CD4-positive, alpha-beta memory T cell (primary cell): Measurements from ENCODE around the gene CDC42BPB. TPM values are rescaled to one million over a fixed set of nuclear protein-coding genes. Genes with fewer than 3 reads are reported as not detected.

Source experiments
- CTCF ChIA-PET: fragments of 350-600 bp; sonication (Branson Sonifier 250); formaldehyde crosslinking; loops from one replicate; lab custom pipeline; 2021; ENCODE audit warnings: inconsistent platforms; ENCODE audit not compliant: partially characterized antibody; lab: Charles Lee
- POLR2A ChIA-PET: fragments of 350-600 bp; sonication (Branson Sonifier 250); formaldehyde crosslinking; loops from one replicate; lab custom pipeline; 2021; ENCODE audit not compliant: partially characterized antibody; lab: Charles Lee
- DNase-seq, 5 donors: peaks; one replicate each; pipeline versions ENCODE4 v3.0.0 to v3.0.0-alpha.2; 2020 to 2022; ENCODE audit warnings: mixed read lengths in 1 of 5
- H3K27ac ChIP-seq: one replicate; pipeline ENCODE4 v1.7.0; 2013; ENCODE audit warnings: low read depth, low read length
- H3K27me3 ChIP-seq: 2 replicates; pipeline ENCODE4 v1.7.0; 2013; ENCODE audit warnings: mild to moderate bottlenecking, low read length, moderate library complexity; ENCODE audit not compliant: insufficient read depth
- H3K36me3 ChIP-seq: 2 replicates; pipeline ENCODE4 v1.7.0; 2013; ENCODE audit warnings: mild to moderate bottlenecking, low read length, moderate library complexity; ENCODE audit not compliant: insufficient read depth
- H3K4me1 ChIP-seq: 2 replicates; pipeline ENCODE4 v1.7.0; 2013; ENCODE audit warnings: mild to moderate bottlenecking, low read length, moderate library complexity; ENCODE audit not compliant: insufficient read depth
- H3K4me3 ChIP-seq, 2 donors: one replicate each; pipeline ENCODE4 v1.7.0; 2013; ENCODE audit warnings: low read length in 2 of 2, mild to moderate bottlenecking in 1 of 2
- H3K9me3 ChIP-seq, 2 donors: one replicate each; pipeline ENCODE4 v1.7.0; 2013; ENCODE audit warnings: low read length in 2 of 2, control low read depth in 1 of 2; ENCODE audit not compliant: control insufficient read depth in 1 of 2
- H3K27ac Mint-ChIP-seq, 7 donors: one replicate each; pipeline ENCODE4 v1.8.0; 2020 to 2021; ENCODE audit warnings: mixed read lengths in 7 of 7, mild to moderate bottlenecking in 6 of 7, inconsistent platforms in 3 of 7, moderate library complexity in 3 of 7
- H3K27me3 Mint-ChIP-seq, 2 donors: one replicate each; pipeline ENCODE4 v1.8.0; 2020 to 2021; ENCODE audit warnings: mixed read lengths in 2 of 2
- H3K36me3 Mint-ChIP-seq, 2 donors: one replicate each; pipeline ENCODE4 v1.8.0; 2020 to 2021; ENCODE audit warnings: mixed read lengths in 2 of 2, inconsistent platforms in 1 of 2, mild to moderate bottlenecking in 1 of 2
- H3K4me1 Mint-ChIP-seq, 4 donors: one replicate each; pipeline ENCODE4 v1.8.0; 2020 to 2021; ENCODE audit warnings: mixed read lengths in 4 of 4, mild to moderate bottlenecking in 1 of 4
- H3K4me3 Mint-ChIP-seq, 8 donors: one replicate each; pipeline ENCODE4 v1.8.0; 2020 to 2021; ENCODE audit warnings: mixed read lengths in 8 of 8, mild to moderate bottlenecking in 7 of 8, moderate library complexity in 6 of 8, inconsistent platforms in 3 of 8
- H3K9me3 Mint-ChIP-seq, 8 donors: one replicate each; pipeline ENCODE4 v1.8.0; 2020 to 2021; ENCODE audit warnings: mixed read lengths in 8 of 8, mild to moderate bottlenecking in 5 of 8, inconsistent platforms in 3 of 8, moderate library complexity in 1 of 8
- intact Hi-C: fragments of 100-400 bp; cut with micrococcal nuclease; formaldehyde crosslinking; loops from one replicate; pipeline ENCODE4 v1.15.1; 2023
- polyA plus RNA-seq, 2 donors: library from polyadenylated mRNA; unstranded; fragments of 300-500 nt; fragmentation: Illumina TruSeq; gene quantifications; one replicate each; pipeline ENCODE4 v1.2.3, GENCODE V29; 2021
- total RNA-seq, 2 experiments: library from RNA; stranded (reverse); gene quantifications; one replicate each; pipeline ENCODE4 v1.2.3, GENCODE V29; 2021

CDC42BPB gene
- total and polyA plus RNA-seq, 4 experiments from 2014 or later: 0.02 to 8.4 (median 4.1) TPM

- DNase-seq: no peak
- ChIA-PET CTCF (no interaction called here), POLR2A (no interaction called here)
- peaks cover 7 to 8% of the 10 kb centered on the region in 2 donors for H3K36me3 Mint-ChIP-seq
- intact Hi-C loops: no loop called here
- peaks cover 0 to 2% (median 0%) of the 10 kb centered on the region in 8 donors for H3K9me3 Mint-ChIP-seq
- no peaks in the 10 kb centered on the region for H3K27me3 ChIP-seq
- H3K4me1 ChIP-seq: no peaks in the 10 kb centered on the region
- no peaks in the 10 kb centered on the region for H3K9me3 ChIP-seq
- no peak overlapping the region for H3K4me3 Mint-ChIP-seq
- H3K4me3 ChIP-seq: no peak overlapping the region
- H3K36me3 ChIP-seq: no peaks in the 10 kb centered on the region
- no peak overlapping the region for H3K27ac Mint-ChIP-seq
- H3K4me1 Mint-ChIP-seq: peaks cover 0 to 4% (median 0%) of the 10 kb centered on the region in 4 donors
- H3K27ac ChIP-seq: no peak overlapping the region
- H3K27me3 Mint-ChIP-seq: no peaks in the 10 kb centered on the region
Measured at GRCh38 chr14:103003351-103003615, 54.1 kb downstream of the CDC42BPB start.

- ChIA-PET CTCF (no interaction called here), POLR2A (no interaction called here)
- H3K4me1 Mint-ChIP-seq: peaks cover 0 to 3% (median 0%) of the 10 kb centered on the region in 4 donors
- H3K36me3 Mint-ChIP-seq: peaks cover 7 to 8% of the 10 kb centered on the region in 2 donors
- Histone ChIP-seq H3K9me3 (no peaks in the 10 kb centered on the region), H3K36me3 (no peaks in the 10 kb centered on the region), H3K27ac (no peak overlapping the region), H3K4me1 (no peaks in the 10 kb centered on the region), H3K27me3 (no peaks in the 10 kb centered on the region), H3K4me3 (no peak overlapping the region)
- intact Hi-C loops: no loop called here
- H3K27ac Mint-ChIP-seq: no peak overlapping the region
- DNase-seq: no peak
- no peaks in the 10 kb centered on the region for H3K27me3 Mint-ChIP-seq
- no peak overlapping the region for H3K4me3 Mint-ChIP-seq
- H3K9me3 Mint-ChIP-seq: peaks cover 0 to 2% (median 0%) of the 10 kb centered on the region in 8 donors
Measured at GRCh38 chr14:103002578-103003350, 54.6 kb downstream of the CDC42BPB start.

- no peak overlapping the region for H3K4me3 ChIP-seq
- no peak for DNase-seq
- H3K4me1 ChIP-seq: no peaks in the 10 kb centered on the region
- ChIA-PET POLR2A (no interaction called here), CTCF (interaction anchor here (1.5 kb wide), 1 partner anchor 308 kb away, joined by 4 read pairs; no protein-coding TSS in a partner anchor)
- no peak overlapping the region for H3K4me3 Mint-ChIP-seq
- H3K27me3 Mint-ChIP-seq: no peaks in the 10 kb centered on the region
- H3K4me1 Mint-ChIP-seq: no peaks in the 10 kb centered on the region
- intact Hi-C loops: no loop called here
- H3K36me3 ChIP-seq: no peaks in the 10 kb centered on the region
- no peaks in the 10 kb centered on the region for H3K27me3 ChIP-seq
- no peak overlapping the region for H3K27ac Mint-ChIP-seq
- no peaks in the 10 kb centered on the region for H3K9me3 ChIP-seq
- peaks cover 0 to 2% (median 0%) of the 10 kb centered on the region in 8 donors for H3K9me3 Mint-ChIP-seq
- peaks cover 2 to 4% of the 10 kb centered on the region in 2 donors for H3K36me3 Mint-ChIP-seq
- H3K27ac ChIP-seq: no peak overlapping the region
Measured at GRCh38 chr14:103001651-103002396, 55.5 kb downstream of the CDC42BPB start.

- Mint-ChIP-seq H3K9me3 (peaks cover 0 to 2% (median 0%) of the 10 kb centered on the region in 8 donors), H3K36me3 (peaks cover 0 to 4% of the 10 kb centered on the region in 2 donors), H3K4me3 (no peak overlapping the region), H3K27ac (no peak overlapping the region), H3K27me3 (no peaks in the 10 kb centered on the region), H3K4me1 (no peaks in the 10 kb centered on the region)
- CTCF ChIA-PET: interaction anchor here (1.5 kb wide), 1 partner anchor 307 kb away, joined by 4 read pairs; no protein-coding TSS in a partner anchor
- intact Hi-C loops: no loop called here
- Histone ChIP-seq H3K36me3 (no peaks in the 10 kb centered on the region), H3K4me1 (no peaks in the 10 kb centered on the region), H3K27ac (no peak overlapping the region), H3K27me3 (no peaks in the 10 kb centered on the region), H3K4me3 (no peak overlapping the region), H3K9me3 (no peaks in the 10 kb centered on the region)
- no peak for DNase-seq
- POLR2A ChIA-PET: no interaction called here
Measured at GRCh38 chr14:103001226-103001625, 56.1 kb downstream of the CDC42BPB start.

- Histone ChIP-seq H3K27ac (no peak overlapping the region), H3K36me3 (no peaks in the 10 kb centered on the region), H3K27me3 (no peaks in the 10 kb centered on the region), H3K4me3 (no peak overlapping the region), H3K4me1 (no peaks in the 10 kb centered on the region), H3K9me3 (no peaks in the 10 kb centered on the region)
- intact Hi-C loops: no loop called here
- ChIA-PET CTCF (interaction anchor here (1.5 kb wide), 1 partner anchor 306 kb away, joined by 4 read pairs; no protein-coding TSS in a partner anchor), POLR2A (no interaction called here)
- Mint-ChIP-seq H3K27ac (no peak overlapping the region), H3K4me3 (no peak overlapping the region), H3K27me3 (no peaks in the 10 kb centered on the region), H3K36me3 (peaks cover 0 to 4% of the 10 kb centered on the region in 2 donors), H3K9me3 (peaks cover 0 to 2% (median 0%) of the 10 kb centered on the region in 8 donors), H3K4me1 (no peaks in the 10 kb centered on the region)
- DNase-seq: no peak
Measured at GRCh38 chr14:103000291-103000921, 56.9 kb downstream of the CDC42BPB start.

- Mint-ChIP-seq H3K27ac (peak overlapping the region in 1 of 7 donors; percentile 1), H3K4me3 (no peak overlapping the region), H3K36me3 (peaks cover 0 to 4% of the 10 kb centered on the region in 2 donors), H3K9me3 (peaks cover 0 to 2% (median 0%) of the 10 kb centered on the region in 8 donors), H3K27me3 (no peaks in the 10 kb centered on the region), H3K4me1 (no peaks in the 10 kb centered on the region)
- Histone ChIP-seq H3K9me3 (no peaks in the 10 kb centered on the region), H3K4me3 (no peak overlapping the region), H3K27ac (no peak overlapping the region), H3K36me3 (no peaks in the 10 kb centered on the region), H3K27me3 (no peaks in the 10 kb centered on the region), H3K4me1 (no peaks in the 10 kb centered on the region)
- POLR2A ChIA-PET: no interaction called here
- DNase-seq: no peak
- CTCF ChIA-PET: no interaction called here
- intact Hi-C loops: no loop called here
Measured at GRCh38 chr14:102999227-102999895, 58.0 kb downstream of the CDC42BPB start.

GRCh38 chr14:102998393-102998792 is 59.0 kb downstream of the CDC42BPB start:
- Histone ChIP-seq H3K9me3 (no peaks in the 10 kb centered on the region), H3K27me3 (no peaks in the 10 kb centered on the region), H3K27ac (no peak overlapping the region), H3K4me1 (no peaks in the 10 kb centered on the region), H3K4me3 (no peak overlapping the region), H3K36me3 (no peaks in the 10 kb centered on the region)
- H3K4me1 Mint-ChIP-seq: no peaks in the 10 kb centered on the region
- DNase-seq: no peak
- peaks cover 0 to 2% (median 0%) of the 10 kb centered on the region in 8 donors for H3K9me3 Mint-ChIP-seq
- intact Hi-C loops: no loop called here
- CTCF ChIA-PET: no interaction called here
- H3K27me3 Mint-ChIP-seq: no peaks in the 10 kb centered on the region
- H3K36me3 Mint-ChIP-seq: peaks cover 0 to 3% of the 10 kb centered on the region in 2 donors
- no peak overlapping the region for H3K4me3 Mint-ChIP-seq
- POLR2A ChIA-PET: no interaction called here
- no peak overlapping the region for H3K27ac Mint-ChIP-seq
